Erythroblast (primary cell): ENCODE data around the gene PCED1B.

Experiments
- GATA1 ChIP-seq: IDR thresholded peaks from 2 replicates; pipeline ENCODE4 v1.6.1; 2011; ENCODE audit warnings: low read depth, mild to moderate bottlenecking, control low read depth, low read length, moderate library complexity
- POLR2A ChIP-seq: IDR thresholded peaks from 2 replicates; pipeline ENCODE4 v1.6.1; 2011; ENCODE audit warnings: mild to moderate bottlenecking, low read length

DNA sequence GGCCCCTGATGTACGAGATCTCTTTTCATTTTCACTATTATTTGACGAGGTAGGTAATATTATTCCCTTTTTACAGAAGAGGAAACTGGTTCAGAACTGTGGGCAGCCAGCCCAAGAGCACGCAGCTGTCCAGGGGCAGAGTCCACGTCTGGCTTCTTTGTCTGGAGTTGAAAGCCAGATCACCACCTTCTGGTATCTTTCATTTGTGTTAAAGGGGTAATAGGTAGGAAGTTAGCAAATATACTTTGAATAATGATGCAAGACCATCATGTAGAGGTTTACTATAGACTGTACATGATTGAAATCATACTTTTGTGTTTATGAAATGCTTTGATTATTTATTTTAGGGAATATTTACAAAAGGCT is 144.4 kb downstream of the PCED1B start:
- TF ChIP-seq POLR2A: no peak
- TF ChIP-seq GATA1: no peak
